Ascending aorta (tissue), 2 donors: ENCODE results near the gene GDPD5. TPM values are rescaled to one million over a fixed set of nuclear protein-coding genes. Genes with fewer than 3 reads are reported as not detected.
A peak's percentile ranks its signal among the peaks of the same experiment; 100 is the strongest.

Experiments used
- DNase-seq, 2 donors: peaks; one replicate each; pipeline ENCODE4 v3.0.0-alpha.2; 2019; ENCODE audit warnings: low spot score in 2 of 2
- H3K27ac ChIP-seq, 2 donors: fragments of 200-600 bp; sonication (generic); one replicate each; pipeline ENCODE4 v1.5.1; 2016 to 2017; ENCODE audit warnings: mild to moderate bottlenecking in 1 of 2
- H3K27me3 ChIP-seq: fragments of 200-600 bp; sonication (generic); one replicate; pipeline ENCODE4 v1.5.1; 2017
- H3K36me3 ChIP-seq, 2 donors: fragments of 200-600 bp; sonication (generic); one replicate each; pipeline ENCODE4 v1.5.1; 2016
- H3K4me1 ChIP-seq, 2 donors: fragments of 200-600 bp; sonication (generic); one replicate each; pipeline ENCODE4 v1.5.1; 2016 to 2017; ENCODE audit warnings: mild to moderate bottlenecking in 1 of 2
- H3K4me3 ChIP-seq, 2 donors: fragments of 200-600 bp; sonication (generic); one replicate each; pipeline ENCODE4 v1.5.1; 2016 to 2017; ENCODE audit warnings: mild to moderate bottlenecking in 1 of 2
- H3K9me3 ChIP-seq, 2 donors: fragments of 200-600 bp; sonication (generic); one replicate each; pipeline ENCODE4 v1.5.1; 2016
- intact Hi-C: fragments of 100-400 bp; cut with DNase I; formaldehyde crosslinking; loops from one replicate; pipeline ENCODE4 v1.15.1; 2023
- total RNA-seq: library from RNA; depleted of rRNA; stranded (reverse); fragments of >200 nt; gene quantifications from one replicate; pipeline ENCODE4 v1.1.0, GENCODE V29; 2016
- TF ChIP-seq, protein P1 (sequence below), 3 experiments: fragments of 200-600 bp in 2 of 3; fragments of 450-650 bp in 1 of 3; sonication (generic) in 2 of 3; IDR thresholded peaks; one replicate each; pipeline ENCODE4 v1.5.1; 2016 to 2019; ENCODE audit warnings: antibody characterized with exemption in 3 of 3, mild to moderate bottlenecking in 1 of 3, moderate library complexity in 1 of 3

GDPD5 gene
- total RNA-seq, 1 donor from 2014 or later = 64.6 TPM

DNA sequence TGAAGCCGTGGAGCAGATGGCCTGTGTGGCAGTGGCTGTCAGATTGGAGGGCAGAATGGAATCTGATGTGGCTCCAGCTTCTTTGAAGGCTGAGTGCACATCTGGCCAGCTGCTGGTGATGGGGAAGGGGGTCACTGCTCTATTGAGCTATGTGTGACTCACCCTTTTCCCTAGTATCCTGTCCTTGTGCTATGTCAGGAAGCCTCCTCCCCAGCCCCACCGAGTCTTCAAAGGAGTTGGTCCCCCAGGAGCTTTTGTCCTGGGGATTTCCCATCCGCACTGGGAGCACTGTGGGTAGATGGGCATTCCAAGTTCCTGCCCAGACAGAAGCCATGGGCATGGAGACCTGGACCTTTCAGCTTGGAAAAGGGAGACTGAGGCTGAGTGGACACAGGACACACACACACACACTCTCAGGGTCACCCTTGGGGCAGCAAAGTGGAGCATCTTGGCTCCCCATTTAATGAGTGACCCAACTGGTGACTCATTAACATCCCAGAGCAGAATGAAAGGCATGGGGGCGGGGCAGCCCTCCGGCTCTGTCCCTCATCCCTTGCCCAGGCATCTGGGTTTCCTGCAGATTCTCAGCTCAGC is 39.6 kb upstream of the GDPD5 start:
- Histone ChIP-seq H3K9me3 (no peaks in the 10 kb centered on the region), H3K27me3 (no peaks in the 10 kb centered on the region), H3K4me1 (peaks cover 19 to 64% of the 10 kb centered on the region in 2 donors), H3K36me3 (peaks cover 46 to 53% of the 10 kb centered on the region in 2 donors), H3K4me3 (peak overlapping the region; percentile 80 to 93), H3K27ac (peak overlapping the region; percentile 99 to 100)
- intact Hi-C loops = no loop called here
- no peak for DNase-seq
- TF ChIP-seq, protein P1, sequence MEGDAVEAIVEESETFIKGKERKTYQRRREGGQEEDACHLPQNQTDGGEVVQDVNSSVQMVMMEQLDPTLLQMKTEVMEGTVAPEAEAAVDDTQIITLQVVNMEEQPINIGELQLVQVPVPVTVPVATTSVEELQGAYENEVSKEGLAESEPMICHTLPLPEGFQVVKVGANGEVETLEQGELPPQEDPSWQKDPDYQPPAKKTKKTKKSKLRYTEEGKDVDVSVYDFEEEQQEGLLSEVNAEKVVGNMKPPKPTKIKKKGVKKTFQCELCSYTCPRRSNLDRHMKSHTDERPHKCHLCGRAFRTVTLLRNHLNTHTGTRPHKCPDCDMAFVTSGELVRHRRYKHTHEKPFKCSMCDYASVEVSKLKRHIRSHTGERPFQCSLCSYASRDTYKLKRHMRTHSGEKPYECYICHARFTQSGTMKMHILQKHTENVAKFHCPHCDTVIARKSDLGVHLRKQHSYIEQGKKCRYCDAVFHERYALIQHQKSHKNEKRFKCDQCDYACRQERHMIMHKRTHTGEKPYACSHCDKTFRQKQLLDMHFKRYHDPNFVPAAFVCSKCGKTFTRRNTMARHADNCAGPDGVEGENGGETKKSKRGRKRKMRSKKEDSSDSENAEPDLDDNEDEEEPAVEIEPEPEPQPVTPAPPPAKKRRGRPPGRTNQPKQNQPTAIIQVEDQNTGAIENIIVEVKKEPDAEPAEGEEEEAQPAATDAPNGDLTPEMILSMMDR (IDR thresholded peaks at IDR 0.05) = no peak

GRCh38 chr11:75563978-75564552 is 38.3 kb upstream of the GDPD5 start:
- peak; percentile 57 to 92 for DNase-seq
- no peaks in the 10 kb centered on the region for H3K9me3 ChIP-seq
- intact Hi-C loops = loop anchor here (1.0 kb wide), 1 partner anchor 17 kb away; no protein-coding TSS in a partner anchor
- H3K27ac ChIP-seq = peak overlapping the region; percentile 99 to 100
- H3K4me3 ChIP-seq = peak overlapping the region; percentile 80 to 93
- H3K36me3 ChIP-seq = peaks cover 33 to 40% of the 10 kb centered on the region in 2 donors
- H3K27me3 ChIP-seq = no peaks in the 10 kb centered on the region
- peaks cover 23 to 73% of the 10 kb centered on the region in 2 donors for H3K4me1 ChIP-seq
- TF ChIP-seq, protein P1 (IDR thresholded peaks at IDR 0.05) = peak; percentile 71 to 77 (median 72)

DNA sequence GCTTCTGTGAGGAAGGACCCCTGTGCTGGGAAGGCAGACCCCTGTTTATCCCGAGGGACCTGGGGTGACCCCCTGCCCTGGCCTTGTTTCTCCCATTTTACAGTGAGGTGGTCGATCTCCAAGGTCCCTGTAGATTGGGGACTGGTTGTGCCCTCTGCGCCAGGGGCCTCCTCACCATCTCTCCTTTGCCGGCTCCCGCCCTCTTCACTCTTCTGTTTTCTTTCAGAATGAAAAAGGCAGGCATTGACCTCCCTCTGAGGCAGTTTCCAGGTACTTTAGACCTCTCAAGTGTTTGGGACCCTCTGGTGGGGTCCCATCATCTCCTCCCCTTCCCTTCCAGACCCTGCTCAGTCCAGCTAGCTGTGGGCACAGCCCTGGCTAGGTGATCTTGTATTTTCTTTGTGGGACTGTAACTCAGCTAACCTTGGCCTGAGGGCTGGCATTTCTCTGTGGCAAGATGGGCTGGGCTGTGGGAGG is 37.8 kb upstream of the GDPD5 start:
- TF ChIP-seq, protein P1 (IDR thresholded peaks at IDR 0.05) = no peak
- peak overlapping the region; percentile 80 to 93 for H3K4me3 ChIP-seq
- H3K9me3 ChIP-seq = no peaks in the 10 kb centered on the region
- H3K4me1 ChIP-seq = peaks cover 26 to 73% of the 10 kb centered on the region in 2 donors
- H3K27me3 ChIP-seq = no peaks in the 10 kb centered on the region
- H3K27ac ChIP-seq = peak overlapping the region; percentile 99 to 100
- peaks cover 28 to 35% of the 10 kb centered on the region in 2 donors for H3K36me3 ChIP-seq
- no peak for DNase-seq
- intact Hi-C loops = no loop called here

GRCh38 chr11:75562836-75563484 is 37.2 kb upstream of the GDPD5 start:
- Histone ChIP-seq H3K27me3 (no peaks in the 10 kb centered on the region), H3K27ac (peak overlapping the region; percentile 99 to 100), H3K4me3 (peak overlapping the region; percentile 80 to 93), H3K9me3 (no peaks in the 10 kb centered on the region), H3K4me1 (peaks cover 27 to 71% of the 10 kb centered on the region in 2 donors), H3K36me3 (peaks cover 22 to 29% of the 10 kb centered on the region in 2 donors)
- intact Hi-C loops = loop anchor here (1.0 kb wide), 1 partner anchor 9 kb away; no protein-coding TSS in a partner anchor
- no peak for DNase-seq
- TF ChIP-seq, protein P1 (IDR thresholded peaks at IDR 0.05) = no peak

DNA sequence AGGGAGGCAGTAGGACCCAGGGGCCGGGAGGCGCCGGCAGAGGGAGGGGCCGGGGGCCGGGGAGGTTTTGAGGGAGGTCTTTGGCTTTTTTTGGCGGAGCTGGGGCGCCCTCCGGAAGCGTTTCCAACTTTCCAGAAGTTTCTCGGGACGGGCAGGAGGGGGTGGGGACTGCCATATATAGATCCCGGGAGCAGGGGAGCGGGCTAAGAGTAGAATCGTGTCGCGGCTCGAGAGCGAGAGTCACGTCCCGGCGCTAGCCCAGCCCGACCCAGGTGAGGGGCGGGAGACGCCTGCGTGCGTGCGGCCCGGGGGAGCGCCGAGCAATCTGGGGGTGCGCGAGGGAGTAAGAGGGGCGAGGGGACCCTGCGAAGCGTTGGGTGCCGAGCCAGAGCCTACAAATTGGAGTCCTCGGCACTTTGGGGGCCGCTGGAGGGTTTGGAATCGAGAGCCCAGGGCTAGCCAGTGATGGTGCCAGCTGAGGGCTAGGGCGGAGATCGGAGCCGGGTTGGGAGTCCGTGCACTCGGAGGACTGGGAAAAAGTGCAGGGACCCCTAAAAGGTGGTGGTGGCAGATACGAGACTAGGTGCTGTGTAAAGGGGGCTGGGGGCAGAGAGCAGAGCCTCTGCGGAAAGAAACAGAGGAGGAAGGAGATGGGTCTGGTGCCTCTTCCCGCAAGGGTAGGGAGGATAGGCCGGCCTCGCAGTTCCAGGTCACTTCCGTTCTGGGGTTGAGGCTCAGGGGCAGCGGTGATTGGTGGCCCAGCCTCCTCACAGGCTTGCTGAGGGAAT is 36.5 kb upstream of the GDPD5 start, which contains the start of gene SERPINH1:
Gene SERPINH1, plus strand, starts transcription at position 206 of the 788 bp plus-strand sequence. CDS start 4,097 bp downstream, outside the sequence.
- DNase-seq = peak; percentile 66 to 94
- Histone ChIP-seq H3K9me3 (no peaks in the 10 kb centered on the region), H3K4me1 (peaks cover 31 to 71% of the 10 kb centered on the region in 2 donors), H3K27me3 (no peaks in the 10 kb centered on the region), H3K4me3 (peak within 1 kb of the TSS; percentile 80 to 93), H3K36me3 (peaks cover 15 to 22% of the 10 kb centered on the region in 2 donors), H3K27ac (peak within 1 kb of the TSS; percentile 99 to 100)
- intact Hi-C loops = loop anchor here (1.0 kb wide), 1 partner anchor 8 kb away; no protein-coding TSS in a partner anchor
- TF ChIP-seq, protein P1 (IDR thresholded peaks at IDR 0.05) = no peak
